ENCODE measurements around the gene TLL2. TPM values are rescaled to one million over a fixed set of nuclear protein-coding genes. Genes with fewer than 3 reads are reported as not detected.

The TLL2 gene
- total and polyA plus RNA-seq, 10 donors: 0.23 to 0.75 (median 0.34) TPM

DNA sequence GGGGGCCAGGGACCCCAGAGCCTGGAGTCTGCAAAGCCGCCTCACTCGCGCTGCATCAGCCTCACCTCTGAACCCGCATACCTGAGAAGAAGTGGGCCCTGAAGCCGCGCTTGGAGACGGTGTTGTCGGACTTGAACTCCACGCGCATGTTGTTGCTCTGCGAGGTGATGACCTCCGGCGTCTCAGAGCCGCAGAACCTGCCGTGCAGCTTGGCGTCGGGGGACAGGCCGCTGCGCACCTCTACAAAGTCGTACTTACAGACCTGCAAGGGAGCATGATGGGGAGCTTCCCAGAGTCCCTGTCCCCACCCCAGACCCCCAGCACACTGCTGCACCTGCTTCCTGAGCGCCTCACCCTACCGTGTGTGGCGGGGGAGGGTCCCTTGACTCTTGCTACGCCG lies 129.2 kb downstream of the TLL2 start:
- Histone ChIP-seq H3K4me3 (no peak overlapping the region), H3K36me3 (no peaks in the 10 kb centered on the region), H3K27me3 (replicated peaks in 1 of 7) (peaks cover 0 to 11% (median 0%) of the 10 kb centered on the region in 7 donors), H3K9me3 (no peaks in the 10 kb centered on the region), H3K27ac (no peak overlapping the region), H3K4me1 (peaks cover 0 to 17% (median 0%) of the 10 kb centered on the region in 6 donors)
- no peak for DNase-seq
- WGBS, 5 donors: 72 to 81% (median 77%) methylated on average over 11 to 25 of the region's 25 CpGs
- intact Hi-C loops (cut with DNase I; ENCODE audit: low total_unique reads): no loop called here
- TF ChIP-seq POLR2A (IDR thresholded peaks at IDR 0.05): no peak
- no peak for TF ChIP-seq POLR2AphosphoS5 (IDR thresholded peaks at IDR 0.05)

DNA sequence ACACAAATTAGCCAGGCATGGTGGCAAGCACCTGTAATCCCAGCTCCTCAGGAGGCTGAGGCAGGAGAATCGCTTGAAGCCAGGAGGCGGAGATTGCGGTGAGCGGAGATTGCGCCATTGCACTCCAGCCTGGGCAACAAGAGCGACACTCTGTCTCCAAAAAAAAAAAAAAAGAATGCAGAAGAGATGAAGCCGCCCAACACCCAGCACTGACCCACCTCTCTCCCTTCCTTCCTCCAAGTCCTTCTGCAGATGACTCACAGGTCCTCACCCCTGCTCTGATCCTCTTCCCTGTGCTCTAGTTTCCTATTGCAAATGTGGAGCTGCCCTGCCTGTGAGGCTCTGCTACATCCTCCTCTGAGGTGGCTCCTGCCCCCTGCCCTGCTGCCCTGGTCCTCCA lies 132.9 kb downstream of the TLL2 start:
- DNase-seq: no peak
- no peaks in the 10 kb centered on the region for H3K36me3 ChIP-seq
- no peak for TF ChIP-seq POLR2A (IDR thresholded peaks at IDR 0.05)
- TF ChIP-seq, protein P1, sequence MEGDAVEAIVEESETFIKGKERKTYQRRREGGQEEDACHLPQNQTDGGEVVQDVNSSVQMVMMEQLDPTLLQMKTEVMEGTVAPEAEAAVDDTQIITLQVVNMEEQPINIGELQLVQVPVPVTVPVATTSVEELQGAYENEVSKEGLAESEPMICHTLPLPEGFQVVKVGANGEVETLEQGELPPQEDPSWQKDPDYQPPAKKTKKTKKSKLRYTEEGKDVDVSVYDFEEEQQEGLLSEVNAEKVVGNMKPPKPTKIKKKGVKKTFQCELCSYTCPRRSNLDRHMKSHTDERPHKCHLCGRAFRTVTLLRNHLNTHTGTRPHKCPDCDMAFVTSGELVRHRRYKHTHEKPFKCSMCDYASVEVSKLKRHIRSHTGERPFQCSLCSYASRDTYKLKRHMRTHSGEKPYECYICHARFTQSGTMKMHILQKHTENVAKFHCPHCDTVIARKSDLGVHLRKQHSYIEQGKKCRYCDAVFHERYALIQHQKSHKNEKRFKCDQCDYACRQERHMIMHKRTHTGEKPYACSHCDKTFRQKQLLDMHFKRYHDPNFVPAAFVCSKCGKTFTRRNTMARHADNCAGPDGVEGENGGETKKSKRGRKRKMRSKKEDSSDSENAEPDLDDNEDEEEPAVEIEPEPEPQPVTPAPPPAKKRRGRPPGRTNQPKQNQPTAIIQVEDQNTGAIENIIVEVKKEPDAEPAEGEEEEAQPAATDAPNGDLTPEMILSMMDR (IDR thresholded peaks at IDR 0.05 in 8 of 11, conservative IDR thresholded peaks at IDR 0.05 in 3 of 11): no peak
- TF ChIP-seq POLR2AphosphoS5 (IDR thresholded peaks at IDR 0.05): peak in 1 of 3 donors; percentile 10
- H3K9me3 ChIP-seq: no peaks in the 10 kb centered on the region
- peak overlapping the region in 1 of 8 donors; percentile 30 for H3K27ac ChIP-seq
- intact Hi-C loops (cut with DNase I; ENCODE audit: low total_unique reads): no loop called here
- H3K27me3 ChIP-seq (replicated peaks in 1 of 7): peaks cover 0 to 11% (median 0%) of the 10 kb centered on the region in 7 donors
- H3K4me3 ChIP-seq: no peak overlapping the region
- 61 to 73% (median 63%) methylated on average over 7 of the region's 7 CpGs for WGBS, 5 donors
- H3K4me1 ChIP-seq: peaks cover 0 to 17% (median 0%) of the 10 kb centered on the region in 6 donors

DNA sequence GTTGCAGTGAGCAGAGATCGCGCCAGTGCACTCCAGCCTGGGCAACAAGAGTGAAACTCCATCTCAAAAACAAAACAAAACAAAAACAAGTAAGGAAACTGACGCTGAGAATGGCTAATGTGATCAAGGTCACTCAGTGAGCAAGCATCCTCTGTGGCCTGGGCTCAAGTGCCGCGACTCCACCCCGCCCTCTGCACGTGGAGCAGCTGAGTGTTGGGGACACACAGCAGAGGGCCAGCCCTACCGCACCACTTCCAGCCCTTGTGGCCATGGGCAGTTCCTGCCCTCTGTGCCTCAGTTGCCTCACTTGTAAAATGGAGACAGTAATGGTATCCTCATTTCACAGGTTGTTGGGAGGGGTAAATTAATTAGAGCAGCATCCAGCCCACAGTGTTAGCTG lies 134.0 kb downstream of the TLL2 start:
- Histone ChIP-seq H3K36me3 (no peaks in the 10 kb centered on the region), H3K9me3 (no peaks in the 10 kb centered on the region), H3K4me1 (peaks cover 0 to 27% (median 8%) of the 10 kb centered on the region in 6 donors), H3K27ac (peak overlapping the region in 2 of 8 donors; percentile 14 to 30), H3K4me3 (no peak overlapping the region), H3K27me3 (replicated peaks in 1 of 7) (peaks cover 0 to 15% (median 0%) of the 10 kb centered on the region in 7 donors)
- no peak for DNase-seq
- 60 to 86% (median 71%) methylated on average over 8 of the region's 8 CpGs for WGBS, 5 donors
- TF ChIP-seq POLR2AphosphoS5 (IDR thresholded peaks at IDR 0.05) (peak in 2 of 3 donors; percentile 47 to 51), POLR2A (IDR thresholded peaks at IDR 0.05) (no peak)
- TF ChIP-seq, protein P1 (IDR thresholded peaks at IDR 0.05 in 8 of 11, conservative IDR thresholded peaks at IDR 0.05 in 3 of 11): peak in 1 of 11 experiments; percentile 10
- intact Hi-C loops (cut with DNase I; ENCODE audit: low total_unique reads): no loop called here

DNA sequence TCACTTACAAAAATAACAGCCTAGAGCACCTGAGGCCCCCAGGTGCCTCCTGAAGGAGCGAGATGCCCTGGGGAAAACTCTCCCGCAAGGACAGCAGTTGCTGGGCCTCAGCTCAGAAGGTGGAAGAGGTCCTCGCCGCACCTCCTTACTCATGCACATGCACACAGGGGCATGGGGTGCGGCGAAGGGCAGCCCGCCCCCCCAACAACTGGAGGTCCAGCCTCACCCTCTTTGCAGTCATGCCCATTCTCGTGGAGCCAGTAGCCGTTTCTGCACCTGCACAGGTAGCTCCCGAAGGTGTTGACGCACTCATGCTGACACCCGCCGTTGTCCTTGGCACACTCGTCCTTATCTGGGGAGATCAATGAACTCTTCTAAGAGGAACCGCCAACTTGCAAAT lies 135.0 kb downstream of the TLL2 start:
- no peak for TF ChIP-seq POLR2AphosphoS5 (IDR thresholded peaks at IDR 0.05)
- TF ChIP-seq POLR2A (IDR thresholded peaks at IDR 0.05): no peak
- TF ChIP-seq, protein P1 (IDR thresholded peaks at IDR 0.05 in 8 of 11, conservative IDR thresholded peaks at IDR 0.05 in 3 of 11): no peak
- no peak for DNase-seq
- Histone ChIP-seq H3K27me3 (replicated peaks in 1 of 7) (peaks cover 0 to 13% (median 0%) of the 10 kb centered on the region in 7 donors), H3K4me1 (peaks cover 0 to 29% (median 13%) of the 10 kb centered on the region in 6 donors), H3K4me3 (no peak overlapping the region), H3K9me3 (no peaks in the 10 kb centered on the region), H3K36me3 (no peaks in the 10 kb centered on the region), H3K27ac (no peak overlapping the region)
- intact Hi-C loops (cut with DNase I; ENCODE audit: low total_unique reads): no loop called here
- 86 to 91% (median 91%) methylated on average over 13 to 15 of the region's 15 CpGs for WGBS, 5 donors

All from spleen (tissue), 11 donors.